B cell (primary cell): Measurements from ENCODE around the gene TRIO. TPM values are rescaled to one million over a fixed set of nuclear protein-coding genes. Genes with fewer than 3 reads are reported as not detected.

Experiments
- ATAC-seq: fragments of 200-7000 bp; cut with Tn5 transposase; one replicate; pipeline ENCODE4 v1.10.0; 2021; ENCODE audit warnings: low read depth, mild to moderate bottlenecking, moderate number of reproducible peaks, moderate library complexity
- CTCF ChIA-PET: fragments of 350-600 bp; sonication (Branson Sonifier 250); formaldehyde crosslinking; loops from one replicate; lab custom pipeline; 2021; ENCODE audit warnings: antibody characterized with exemption, inconsistent platforms; lab: Charles Lee
- POLR2A ChIA-PET: fragments of 350-600 bp; sonication (Branson Sonifier 250); formaldehyde crosslinking; loops from one replicate; lab custom pipeline; 2021; ENCODE audit warnings: antibody characterized with exemption; lab: Charles Lee
- DNase-seq: peaks from one replicate; pipeline ENCODE4 v3.0.0; 2013
- H2AFZ ChIP-seq: 2 replicates; pipeline ENCODE4 v1.6.1; 2012; ENCODE audit warnings: mild to moderate bottlenecking, low read depth, low read length; ENCODE audit not compliant: insufficient read depth, poor library complexity, severe bottlenecking
- H3K27ac ChIP-seq, 2 donors: 1 replicate in 1 of 2; 2 replicates in 1 of 2; pipeline ENCODE4 v1.5.1; 2012 to 2013; ENCODE audit warnings: low read length in 2 of 2, mild to moderate bottlenecking in 2 of 2, moderate library complexity in 1 of 2
- H3K27me3 ChIP-seq, 4 experiments: fragments of 200-600 bp in 1 of 4; sonication (generic) in 1 of 4; replicated peaks in 1 of 4; 1 replicate in 2 of 4; 2 replicates in 2 of 4; pipeline versions ENCODE4 v1.6.1 to v1.7.0; 2013 to 2016; ENCODE audit warnings: low read length in 3 of 4, mild to moderate bottlenecking in 2 of 4, mixed read lengths in 1 of 4, moderate library complexity in 1 of 4; ENCODE audit not compliant: insufficient read depth in 4 of 4, control insufficient read depth in 3 of 4; ENCODE audit errors: control extremely low read depth in 1 of 4
- H3K36me3 ChIP-seq, 2 experiments: replicated peaks in 1 of 2; 1 replicate in 1 of 2; 2 replicates in 1 of 2; pipeline versions ENCODE4 v1.6.1 to v1.7.1; 2013; ENCODE audit warnings: low read length in 1 of 2; ENCODE audit not compliant: insufficient read depth in 2 of 2, control insufficient read depth in 1 of 2; ENCODE audit errors: control extremely low read depth in 1 of 2, extremely low read depth in 1 of 2
- H3K4me1 ChIP-seq, 2 donors: fragments of 200-600 bp in 1 of 2; sonication (generic) in 1 of 2; 1 replicate in 1 of 2; 2 replicates in 1 of 2; pipeline versions ENCODE4 v1.5.1 to v1.6.1; 2013 to 2017; ENCODE audit warnings: low read length in 2 of 2; ENCODE audit not compliant: control insufficient read depth in 2 of 2, insufficient read depth in 2 of 2
- H3K4me2 ChIP-seq: replicated peaks from 2 replicates; pipeline ENCODE3; 2012; ENCODE audit warnings: mild to moderate bottlenecking, low read depth, low read length; ENCODE audit not compliant: poor library complexity, severe bottlenecking
- H3K4me3 ChIP-seq, 5 experiments: fragments of 200-600 bp in 1 of 5; sonication (generic) in 1 of 5; 1 replicate in 3 of 5; 2 replicates in 2 of 5; pipeline versions ENCODE4 v1.5.1 to v1.7.0; 2011 to 2016; ENCODE audit warnings: low read length in 4 of 5, mild to moderate bottlenecking in 4 of 5, low read depth in 2 of 5, control low read depth in 1 of 5, moderate library complexity in 1 of 5; ENCODE audit not compliant: insufficient read depth in 1 of 5; ENCODE audit errors: control extremely low read depth in 1 of 5, extremely low read depth in 1 of 5
- H3K79me2 ChIP-seq: fragments of 200-600 bp; sonication (generic); one replicate; pipeline ENCODE4 v1.6.0; 2016; ENCODE audit warnings: low read length; ENCODE audit not compliant: control insufficient read depth, insufficient read depth
- H3K9ac ChIP-seq: fragments of 200-600 bp; sonication (generic); 2 replicates; pipeline ENCODE4 v1.6.1; 2017; ENCODE audit warnings: mild to moderate bottlenecking, low read length, moderate library complexity
- H3K9me3 ChIP-seq, 3 donors: one replicate each; pipeline versions ENCODE4 v1.6.1 to v1.7.1; 2013; ENCODE audit warnings: low read length in 2 of 3; ENCODE audit not compliant: control insufficient read depth in 2 of 3, insufficient read depth in 1 of 3; ENCODE audit errors: control extremely low read depth in 1 of 3
- H4K20me1 ChIP-seq: 2 replicates; pipeline ENCODE4 v1.6.0; 2012; ENCODE audit warnings: mild to moderate bottlenecking, low read length; ENCODE audit not compliant: insufficient read depth, control insufficient read depth, poor library complexity, severe bottlenecking
- H3K27ac Mint-ChIP-seq: one replicate; pipeline ENCODE4 v1.8.0; 2021; ENCODE audit warnings: mixed read lengths
- H3K27me3 Mint-ChIP-seq: one replicate; pipeline ENCODE4 v1.8.0; 2021; ENCODE audit warnings: mixed read lengths
- H3K4me1 Mint-ChIP-seq: one replicate; pipeline ENCODE4 v1.8.0; 2021; ENCODE audit warnings: mixed read lengths
- H3K4me3 Mint-ChIP-seq: one replicate; pipeline ENCODE4 v1.8.0; 2021; ENCODE audit warnings: mixed read lengths
- H3K9me3 Mint-ChIP-seq: one replicate; pipeline ENCODE4 v1.8.0; 2022; ENCODE audit warnings: mixed read lengths; ENCODE audit not compliant: insufficient read depth
- EZH2 ChIP-seq: IDR thresholded peaks from 2 replicates; pipeline ENCODE4 v1.6.1; 2012; ENCODE audit warnings: borderline replicate concordance, low read depth, mild to moderate bottlenecking, moderate library complexity, low read length; ENCODE audit not compliant: insufficient read depth, poor library complexity, severe bottlenecking
- WGBS: methylation state at CpG from one replicate; pipeline ENCODE4 v1.1.5; 2013; ENCODE audit warnings: missing lambda C conversion rate; ENCODE audit not compliant: insufficient coverage; 5-methylcytosine and 5-hydroxymethylcytosine counted together
- intact Hi-C: fragments of 100-400 bp; cut with micrococcal nuclease; formaldehyde crosslinking; loops from one replicate; pipeline ENCODE4 v1.10.0; 2022
- polyA plus RNA-seq: library from polyadenylated mRNA; depleted of rRNA; stranded (reverse); fragments of >200 nt; gene quantifications from 2 replicates; pipeline ENCODE4 v1.2.3, GENCODE V29; 2012
- total RNA-seq, 2 donors: library from RNA; stranded (reverse); fragments of 120-200 nt in 1 of 2; gene quantifications; 1 replicate in 1 of 2; 2 replicates in 1 of 2; pipeline versions ENCODE4 v1.2.3 to v1.2.4, GENCODE V29; 2013 to 2022
- TF ChIP-seq, protein P1 (sequence below): fragments of 200-600 bp; IDR thresholded peaks from one replicate; pipeline ENCODE4 v1.8.0; 2022; ENCODE audit warnings: antibody characterized with exemption, mild to moderate bottlenecking

The TRIO gene
- total and polyA plus RNA-seq, 2 donors (not counting 1 experiment from before 2014, with no cell fraction given): 90.5 to 479 TPM

- H3K4me3 Mint-ChIP-seq: no peak overlapping the region
- H3K79me2 ChIP-seq: no peaks in the 10 kb centered on the region
- H3K4me2 ChIP-seq: no peak overlapping the region
- H3K27ac Mint-ChIP-seq: no peak overlapping the region
- no peaks in the 10 kb centered on the region for H3K27me3 ChIP-seq
- H3K9me3 Mint-ChIP-seq: no peaks in the 10 kb centered on the region
- no peak overlapping the region for H3K27ac ChIP-seq
- ChIA-PET POLR2A (no interaction called here), CTCF (no interaction called here)
- intact Hi-C loops: no loop called here
- H3K9ac ChIP-seq: no peak overlapping the region
- H3K4me1 ChIP-seq: no peaks in the 10 kb centered on the region
- H3K4me1 Mint-ChIP-seq: no peaks in the 10 kb centered on the region
- H3K4me3 ChIP-seq: no peak overlapping the region
- H3K36me3 ChIP-seq: peaks cover 14 to 53% of the 10 kb centered on the region in 2 experiments
- no peak for DNase-seq
- no peak for ATAC-seq
- H3K9me3 ChIP-seq: no peaks in the 10 kb centered on the region
- no peaks in the 10 kb centered on the region for H3K27me3 Mint-ChIP-seq
- H4K20me1 ChIP-seq: peaks cover 16% of the 10 kb centered on the region
- whole genome bisulfite sequencing: 97% methylated on average over 5 of the region's 14 CpGs
- TF ChIP-seq, protein P1, sequence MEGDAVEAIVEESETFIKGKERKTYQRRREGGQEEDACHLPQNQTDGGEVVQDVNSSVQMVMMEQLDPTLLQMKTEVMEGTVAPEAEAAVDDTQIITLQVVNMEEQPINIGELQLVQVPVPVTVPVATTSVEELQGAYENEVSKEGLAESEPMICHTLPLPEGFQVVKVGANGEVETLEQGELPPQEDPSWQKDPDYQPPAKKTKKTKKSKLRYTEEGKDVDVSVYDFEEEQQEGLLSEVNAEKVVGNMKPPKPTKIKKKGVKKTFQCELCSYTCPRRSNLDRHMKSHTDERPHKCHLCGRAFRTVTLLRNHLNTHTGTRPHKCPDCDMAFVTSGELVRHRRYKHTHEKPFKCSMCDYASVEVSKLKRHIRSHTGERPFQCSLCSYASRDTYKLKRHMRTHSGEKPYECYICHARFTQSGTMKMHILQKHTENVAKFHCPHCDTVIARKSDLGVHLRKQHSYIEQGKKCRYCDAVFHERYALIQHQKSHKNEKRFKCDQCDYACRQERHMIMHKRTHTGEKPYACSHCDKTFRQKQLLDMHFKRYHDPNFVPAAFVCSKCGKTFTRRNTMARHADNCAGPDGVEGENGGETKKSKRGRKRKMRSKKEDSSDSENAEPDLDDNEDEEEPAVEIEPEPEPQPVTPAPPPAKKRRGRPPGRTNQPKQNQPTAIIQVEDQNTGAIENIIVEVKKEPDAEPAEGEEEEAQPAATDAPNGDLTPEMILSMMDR: no peak
- TF ChIP-seq EZH2: no peak
- H2AFZ ChIP-seq: no peak overlapping the region
Measured at GRCh38 chr5:14439087-14439871, 296.1 kb downstream of the TRIO start.

DNA sequence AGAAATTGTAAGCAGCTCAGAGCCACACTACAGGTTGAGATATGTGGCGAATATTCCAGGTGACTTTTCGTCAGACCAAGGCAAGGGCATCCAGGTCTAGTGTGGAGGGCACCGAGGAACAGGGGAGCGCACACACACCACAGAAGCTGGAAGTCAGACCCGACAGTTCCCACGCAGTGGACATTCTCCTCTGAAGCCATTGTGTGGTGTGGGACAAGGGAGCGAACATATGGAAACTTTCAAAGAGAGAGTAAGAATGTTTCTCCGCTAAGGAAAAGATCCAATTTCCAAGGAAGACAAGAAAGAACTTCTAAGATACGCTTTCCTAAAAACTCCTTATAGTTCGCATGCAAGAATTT, 297.1 kb downstream of the TRIO start:
- WGBS: 98% methylated on average over 6 of the region's 10 CpGs
- Mint-ChIP-seq H3K9me3 (no peaks in the 10 kb centered on the region), H3K27ac (no peak overlapping the region), H3K27me3 (no peaks in the 10 kb centered on the region), H3K4me3 (no peak overlapping the region), H3K4me1 (no peaks in the 10 kb centered on the region)
- Histone ChIP-seq H3K9me3 (no peaks in the 10 kb centered on the region), H2AFZ (no peak overlapping the region), H3K27me3 (no peaks in the 10 kb centered on the region), H3K4me2 (no peak overlapping the region), H3K4me3 (no peak overlapping the region), H3K4me1 (no peaks in the 10 kb centered on the region), H3K27ac (no peak overlapping the region), H3K9ac (no peak overlapping the region), H3K36me3 (peaks cover 14 to 48% of the 10 kb centered on the region in 2 experiments), H3K79me2 (no peaks in the 10 kb centered on the region), H4K20me1 (peaks cover 20% of the 10 kb centered on the region)
- CTCF ChIA-PET: no interaction called here
- DNase-seq (no peak), ATAC-seq (no peak)
- intact Hi-C loops: no loop called here
- TF ChIP-seq, protein P1: no peak
- no peak for TF ChIP-seq EZH2
- POLR2A ChIA-PET: interaction anchor here (0.6 kb wide), 1 partner anchor 187 kb away, joined by 3 read pairs; no protein-coding TSS in a partner anchor
